K562 (cell line): ENCODE measurements around the gene PIK3R1. TPM values are rescaled to one million over a fixed set of nuclear protein-coding genes. Genes with fewer than 3 reads are reported as not detected.

Experiments used
- BACH1 ChIP-seq: fragments of 200-800 bp; sonication (Bioruptor generic); IDR thresholded peaks from 2 replicates; pipeline ENCODE4 v1.6.1; 2016; ENCODE audit warnings: missing genetic modification characterization, missing compliant biosample characterization
- CBX1 ChIP-seq: sonication (generic); IDR thresholded peaks from 2 replicates; pipeline ENCODE4 v1.6.1; 2016; ENCODE audit warnings: antibody characterized with exemption, low read depth, mild to moderate bottlenecking
- CXXC5 ChIP-seq: fragments of 250-450 bp; sonication (Bioruptor Pico); IDR thresholded peaks from 2 replicates; pipeline ENCODE4 v1.8.0; 2022; ENCODE audit warnings: inconsistent platforms, mild to moderate bottlenecking, moderate library complexity
- DEAF1 ChIP-seq: fragments of 450-650 bp; formaldehyde crosslinking; IDR thresholded peaks from 2 replicates; pipeline ENCODE4 v1.4.0; 2020; ENCODE audit warnings: mild to moderate bottlenecking, moderate library complexity
- ETV1 ChIP-seq: fragments of 450-650 bp; conservative IDR thresholded peaks from 2 replicates; pipeline ENCODE4 v1.6.1; 2016; ENCODE audit warnings: missing genetic modification characterization, control low read depth, low read depth, missing compliant biosample characterization
- FOXA3 ChIP-seq, 2 experiments: fragments of 450-650 bp in 1 of 2; sonication (generic) in 1 of 2; formaldehyde crosslinking; IDR thresholded peaks in 1 of 2; conservative IDR thresholded peaks in 1 of 2; 2 replicates each; pipeline versions ENCODE4 v1.4.0 to v1.8.0; 2020 to 2022; ENCODE audit warnings: mild to moderate bottlenecking in 2 of 2, missing genetic modification reagents in 1 of 2
- FOXK2 ChIP-seq, 2 experiments: fragments of 450-650 bp; IDR thresholded peaks in 1 of 2; conservative IDR thresholded peaks in 1 of 2; 2 replicates each; pipeline ENCODE4 v1.6.1; 2016; ENCODE audit warnings: low read depth in 2 of 2, mild to moderate bottlenecking in 1 of 2
- FOXP1 ChIP-seq: sonication (generic); formaldehyde crosslinking; IDR thresholded peaks from 2 replicates; pipeline ENCODE4 v1.8.0; 2022; ENCODE audit warnings: mild to moderate bottlenecking, missing genetic modification reagents
- HSF4 ChIP-seq: fragments of 250-450 bp; sonication (Bioruptor Pico); IDR thresholded peaks from 2 replicates; pipeline ENCODE4 v2.1.2; 2022; ENCODE audit warnings: mild to moderate bottlenecking, moderate library complexity, borderline replicate concordance
- IRF2 ChIP-seq: sonication (generic); formaldehyde crosslinking; IDR thresholded peaks from 2 replicates; pipeline ENCODE4 v1.8.1; 2022; ENCODE audit warnings: mild to moderate bottlenecking, missing genetic modification reagents
- MAZ ChIP-seq, 2 experiments: fragments of 450-650 bp in 1 of 2; sonication (generic) in 1 of 2; formaldehyde crosslinking; IDR thresholded peaks in 1 of 2; conservative IDR thresholded peaks in 1 of 2; 2 replicates each; pipeline versions ENCODE4 v1.4.0 to v1.5.0; 2020; ENCODE audit warnings: mild to moderate bottlenecking in 1 of 2, missing genetic modification reagents in 1 of 2
- MCM7 ChIP-seq, 2 experiments: fragments of 450-650 bp; IDR thresholded peaks; 2 replicates each; pipeline ENCODE4 v1.6.1; 2016 to 2018
- MTA3 ChIP-seq: fragments of 450-650 bp; formaldehyde crosslinking; IDR thresholded peaks from 2 replicates; pipeline ENCODE4 v1.6.1; 2017; ENCODE audit warnings: mild to moderate bottlenecking, borderline replicate concordance
- NFATC3 ChIP-seq: fragments of 450-650 bp; IDR thresholded peaks from 2 replicates; pipeline ENCODE4 v1.6.1; 2017; ENCODE audit warnings: mild to moderate bottlenecking
- NFIX ChIP-seq: fragments of 250-450 bp; sonication (Bioruptor Pico); IDR thresholded peaks from 2 replicates; pipeline ENCODE4 v1.4.0; 2020; ENCODE audit warnings: low read depth, mild to moderate bottlenecking, moderate library complexity
- OTX1 ChIP-seq: fragments of 450-650 bp; formaldehyde crosslinking; IDR thresholded peaks from 2 replicates; pipeline ENCODE4 v1.4.0; 2022; ENCODE audit warnings: mild to moderate bottlenecking
- PHF20 ChIP-seq: fragments of 450-650 bp; IDR thresholded peaks from 2 replicates; pipeline ENCODE4 v1.6.1; 2018; ENCODE audit not compliant: partially characterized antibody
- RBFOX2 ChIP-seq: fragments of 200-400 bp; formaldehyde crosslinking; IDR thresholded peaks from 2 replicates; pipeline ENCODE4 v1.6.1; 2017; ENCODE audit warnings: low read depth, mild to moderate bottlenecking, low read length, moderate library complexity
- RBM25 ChIP-seq: fragments of 200-400 bp; formaldehyde crosslinking; IDR thresholded peaks from 2 replicates; pipeline ENCODE4 v1.6.1; 2018; ENCODE audit warnings: low read length, low read depth, moderate library complexity; ENCODE audit not compliant: severe bottlenecking
- SRSF7 ChIP-seq: fragments of 200-400 bp; formaldehyde crosslinking; optimal IDR thresholded peaks from 2 replicates; pipeline ENCODE3; 2017; ENCODE audit warnings: mild to moderate bottlenecking, low read depth, low read length
- TCF15 ChIP-seq: fragments of 250-450 bp; sonication (Bioruptor Pico); IDR thresholded peaks from 2 replicates; pipeline ENCODE4 v1.8.0; 2022; ENCODE audit warnings: moderate library complexity, mild to moderate bottlenecking, inconsistent platforms
- TEAD1 ChIP-seq, 2 experiments: fragments of 450-650 bp in 1 of 2; sonication (generic) in 1 of 2; formaldehyde crosslinking; IDR thresholded peaks; 2 replicates each; pipeline versions ENCODE4 v1.4.0 to v1.8.0; 2020 to 2022; ENCODE audit warnings: mild to moderate bottlenecking in 2 of 2, missing genetic modification reagents in 1 of 2
- ZNF507 ChIP-seq: conservative IDR thresholded peaks from 2 replicates; pipeline ENCODE4 v1.6.1; 2017; ENCODE audit warnings: missing genetic modification characterization, missing compliant biosample characterization
- polyA plus RNA-seq, 8 experiments: library from polyadenylated mRNA; depleted of rRNA in 4 of 8; stranded (reverse) in 5 of 8; unstranded in 3 of 8; fragments of >200 nt; fragmentation: Nextera tagmentation in 2 of 8; fragmentation: Illumina TruSeq in 1 of 8; extraction: Ambion mirVana in 2 of 8; extraction: Trizol in 1 of 8; gene quantifications; 2 replicates each; pipeline versions ENCODE4 v1.2.1 to v1.2.3, GENCODE V29; 2011 to 2014; ENCODE audit warnings: inconsistent platforms in 1 of 8, missing spikeins in 1 of 8
- total RNA-seq, 7 experiments: library from RNA; depleted of rRNA in 6 of 7; stranded (reverse); fragments of >200 nt in 6 of 7; fragmentation: Illumina TruSeq in 2 of 7; extraction: Trizol in 2 of 7; gene quantifications; 2 replicates each; pipeline versions ENCODE4 v1.2.1 to v1.2.3, GENCODE V29; 2011 to 2021; ENCODE audit warnings: low replicate concordance in 1 of 7
- TF ChIP-seq, protein P1 (sequence below): fragments of 250-450 bp; sonication (Bioruptor Pico); IDR thresholded peaks from 2 replicates; pipeline ENCODE4 v1.8.0; 2021; ENCODE audit warnings: moderate library complexity, mild to moderate bottlenecking, inconsistent platforms

Gene PIK3R1
- total and polyA plus RNA-seq, 9 of the 15 experiments (the other 6 are each of a cell fraction or from before 2014, with no cell fraction given) = 1.1 to 9.7 (median 4.8) TPM

- TF ChIP-seq IRF2 (no peak), CBX1 (peak; percentile 34), SRSF7 (no peak), CXXC5 (CRISPR knock-in tag) (peak; percentile 85), DEAF1 (CRISPR knock-in tag) (no peak), NFIX (CRISPR knock-in tag) (no peak), MCM7 (IDR thresholded peaks at IDR 0.05) (no peak), MAZ (CRISPR knock-in tag; conservative IDR thresholded peaks at IDR 0.05 in 1 of 2, IDR thresholded peaks at IDR 0.05 in 1 of 2) (peak in 1 of 2 experiments; percentile 85; a peak in 2 of 4 replicates), PHF20 (peak; percentile 12), NFATC3 (peak; percentile 91), FOXA3 (CRISPR knock-in tag; conservative IDR thresholded peaks at IDR 0.05 in 1 of 2, IDR thresholded peaks at IDR 0.05 in 1 of 2) (0 out of 4 replicates have a peak, but pooled peaks of 1 of the 2 experiments have one; percentile 36), RBFOX2 (peak; percentile 76), HSF4 (CRISPR knock-in tag) (no peak), OTX1 (CRISPR knock-in tag) (no peak), TCF15 (CRISPR knock-in tag) (no peak), ZNF507 (tag) (no peak), BACH1 (tag) (no peak), ETV1 (tag) (0 out of 2 replicates have a peak, but pooled peaks have one; percentile 15), FOXP1 (peak; percentile 61), RBM25 (peak; percentile 51), FOXK2 (conservative IDR thresholded peaks at IDR 0.05 in 1 of 2, IDR thresholded peaks at IDR 0.05 in 1 of 2; ENCODE audit: low read depth in 2 of 2) (0 out of 4 replicates have a peak, but pooled peaks of 1 of the 2 experiments have one; percentile 15), TEAD1 (CRISPR knock-in tag; IDR thresholded peaks at IDR 0.05) (peak; percentile 7 to 67; a peak in 1 of 4 replicates), MTA3 (peak; percentile 38; the same call in 1 of the 2 replicates)
- TF ChIP-seq, protein P1, sequence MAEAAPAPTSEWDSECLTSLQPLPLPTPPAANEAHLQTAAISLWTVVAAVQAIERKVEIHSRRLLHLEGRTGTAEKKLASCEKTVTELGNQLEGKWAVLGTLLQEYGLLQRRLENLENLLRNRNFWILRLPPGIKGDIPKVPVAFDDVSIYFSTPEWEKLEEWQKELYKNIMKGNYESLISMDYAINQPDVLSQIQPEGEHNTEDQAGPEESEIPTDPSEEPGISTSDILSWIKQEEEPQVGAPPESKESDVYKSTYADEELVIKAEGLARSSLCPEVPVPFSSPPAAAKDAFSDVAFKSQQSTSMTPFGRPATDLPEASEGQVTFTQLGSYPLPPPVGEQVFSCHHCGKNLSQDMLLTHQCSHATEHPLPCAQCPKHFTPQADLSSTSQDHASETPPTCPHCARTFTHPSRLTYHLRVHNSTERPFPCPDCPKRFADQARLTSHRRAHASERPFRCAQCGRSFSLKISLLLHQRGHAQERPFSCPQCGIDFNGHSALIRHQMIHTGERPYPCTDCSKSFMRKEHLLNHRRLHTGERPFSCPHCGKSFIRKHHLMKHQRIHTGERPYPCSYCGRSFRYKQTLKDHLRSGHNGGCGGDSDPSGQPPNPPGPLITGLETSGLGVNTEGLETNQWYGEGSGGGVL (CRISPR knock-in tag) = no peak
Measured at GRCh38 chr5:68215208-68215897, at the start of gene PIK3R1 (continued).
